GF-D8 (cell line): ENCODE data around the gene TMEM120B.
"Not testable (repeated sequence)": the region's sequence is repeated elsewhere in the genome, so short reads cannot be mapped to it uniquely, and the experiment has no call there.

Experiments used
- DNase-seq: peaks from one replicate; lab custom pipeline; 2025; lab: John Stamatoyannopoulos, UW

Gene TMEM120B

DNA sequence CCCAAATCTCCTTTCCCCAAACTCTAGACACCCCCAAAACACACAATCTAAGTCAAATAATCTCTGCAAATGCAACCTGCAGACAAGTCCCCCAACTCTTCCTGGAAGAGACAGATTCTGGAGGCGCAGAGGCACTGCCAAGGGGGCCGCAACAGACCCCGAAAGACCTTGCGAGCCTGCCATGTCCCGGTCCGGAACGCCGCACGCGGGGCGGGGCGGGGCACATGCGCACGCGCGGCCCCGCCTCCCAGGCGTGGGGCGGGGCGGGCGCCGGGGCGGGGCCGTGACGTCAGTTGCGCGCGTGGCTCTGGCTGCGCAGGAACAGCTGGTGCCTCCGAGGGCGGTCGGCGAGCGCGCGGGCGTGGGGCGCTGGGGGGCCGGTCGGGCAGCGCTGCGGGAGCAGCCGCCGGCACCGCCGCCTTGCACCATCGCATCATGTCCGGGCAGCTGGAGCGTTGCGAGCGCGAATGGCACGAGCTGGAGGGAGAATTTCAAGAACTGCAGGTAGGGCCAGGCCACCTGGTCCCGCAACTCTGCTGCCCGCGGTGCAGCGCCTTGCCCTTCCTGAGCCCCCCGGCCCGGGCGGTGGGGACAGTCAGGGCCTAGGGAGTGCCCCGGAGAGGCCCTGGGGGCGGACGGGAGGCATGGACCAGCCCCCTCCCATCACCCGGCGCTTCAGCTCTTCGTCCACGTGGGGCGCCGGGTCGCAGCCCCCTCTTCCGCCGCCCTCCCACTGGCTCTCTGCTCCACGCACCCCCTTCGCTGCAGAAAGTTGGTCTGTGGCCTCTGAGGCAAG, at the start of gene TMEM120B:
TSS of gene TMEM120B (plus strand) at position 292 of the 796 bp plus-strand sequence. CDS start at position 436, 144 bp downstream.
- peak; percentile 21 for DNase-seq

- DNase-seq, result no peak
Observed at GRCh38 chr12:121663610-121663929, 49.0 kb upstream of the TMEM120B start.

DNA sequence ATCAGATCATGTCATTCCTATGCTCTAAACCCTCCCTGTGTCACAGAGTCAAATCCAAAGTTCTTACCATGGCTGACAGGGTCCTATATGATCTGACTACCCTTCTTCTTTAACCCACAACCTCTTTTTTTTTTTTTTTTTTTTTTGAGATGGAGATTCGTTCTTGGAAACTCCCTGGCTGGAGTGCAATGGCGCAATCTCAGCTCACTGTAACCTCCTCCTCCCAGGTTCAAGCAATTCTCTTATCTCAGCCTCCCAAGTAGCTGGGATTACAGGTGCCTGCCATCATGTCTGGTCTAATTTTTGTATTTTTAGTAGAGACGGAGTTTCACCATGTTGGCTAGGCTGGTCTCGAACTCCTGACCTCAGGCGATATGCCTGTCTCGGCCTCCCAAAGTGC, 45.7 kb upstream of the TMEM120B start:
- not testable (repeated sequence) for DNase-seq

DNA sequence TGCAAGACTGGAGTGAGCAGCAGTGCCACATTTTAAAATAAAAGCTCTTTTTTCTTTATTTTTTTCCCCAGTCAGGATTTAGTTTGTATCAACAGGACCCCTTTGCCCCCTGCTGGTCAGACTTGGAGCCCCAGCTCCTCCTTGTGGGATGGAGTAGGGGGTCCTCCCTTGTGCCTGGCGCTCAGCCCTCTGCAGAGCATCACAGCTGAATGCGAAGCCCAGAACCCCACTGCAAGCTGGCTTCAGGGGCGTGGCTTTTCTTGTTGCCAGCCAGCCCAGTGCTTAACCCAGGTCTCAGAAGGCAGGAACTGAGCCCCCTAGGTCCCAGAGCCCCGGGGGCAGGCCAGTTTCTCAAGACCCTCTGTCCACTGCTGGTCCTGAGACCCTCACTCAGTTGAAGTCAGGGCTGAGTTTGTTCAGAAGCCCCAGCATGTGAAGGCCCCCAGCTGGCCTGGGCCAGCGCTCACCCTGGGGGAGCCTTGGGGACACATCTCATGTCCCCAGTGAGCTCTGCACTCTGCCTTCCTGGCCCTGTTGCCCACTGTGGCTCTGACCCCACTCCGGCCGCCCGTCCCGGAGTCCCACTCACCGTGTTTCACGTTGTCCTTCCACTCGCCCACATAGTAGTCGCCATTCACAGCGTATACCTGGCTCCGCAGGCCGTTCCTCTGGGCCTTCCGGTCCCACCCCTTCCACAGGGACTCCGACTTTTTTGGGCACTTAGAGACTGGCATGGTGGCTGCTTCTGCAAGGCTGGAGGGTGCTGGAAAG, 43.6 kb upstream of the TMEM120B start:
- DNase-seq, result no peak

DNA sequence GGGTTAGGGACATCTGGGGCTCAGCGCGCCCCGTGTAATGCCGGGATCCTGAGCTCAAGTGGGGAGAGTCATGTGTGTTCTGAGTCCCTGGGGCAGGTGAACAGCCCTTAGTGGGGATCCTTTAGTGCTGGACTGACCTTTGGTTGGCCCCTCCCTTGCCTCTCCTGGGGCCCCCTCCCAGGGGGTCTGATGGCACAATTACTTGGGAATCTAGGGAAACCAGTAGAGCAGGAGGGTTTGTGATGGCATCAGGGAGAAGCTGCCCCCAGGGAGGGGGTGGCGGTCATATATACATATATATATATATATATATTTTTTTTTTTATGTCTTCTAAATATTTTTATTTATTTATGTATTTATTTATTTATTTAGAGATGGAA, 43.0 kb upstream of the TMEM120B start, which contains the start of gene MORN3:
TSS of gene MORN3 (minus strand) at position 134 of the 380 bp plus-strand sequence. CDS start 171 bp downstream, outside the sequence.
- DNase-seq, result no peak

DNA sequence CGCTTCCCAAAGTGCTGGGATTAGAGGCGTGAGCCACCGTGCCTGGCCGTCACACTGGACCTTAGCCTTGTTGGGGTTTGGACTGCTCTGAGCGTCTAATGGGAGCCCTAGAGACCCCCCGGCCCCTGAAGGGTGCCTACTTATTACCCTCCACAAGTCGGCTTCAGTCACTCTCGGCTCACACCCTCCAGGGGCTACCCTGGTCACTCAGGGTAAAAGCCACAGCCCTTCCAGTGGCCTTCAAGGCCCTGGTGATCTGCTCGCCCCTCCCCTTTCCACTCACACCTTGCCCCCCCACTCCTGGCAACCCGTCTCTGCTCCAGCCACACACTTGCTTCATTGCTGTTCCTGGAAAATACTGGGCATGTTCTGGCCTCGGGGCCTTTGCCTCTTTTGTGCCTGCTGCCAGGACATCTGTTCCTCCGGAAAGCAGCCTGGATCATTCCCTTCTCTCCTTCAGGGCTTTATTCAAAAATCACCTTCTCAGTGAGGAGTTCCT, 39.5 kb upstream of the TMEM120B start:
- no peak for DNase-seq

GRCh38 chr12:121676190-121676589, 36.4 kb upstream of the TMEM120B start:
- DNase-seq, result no peak

DNA sequence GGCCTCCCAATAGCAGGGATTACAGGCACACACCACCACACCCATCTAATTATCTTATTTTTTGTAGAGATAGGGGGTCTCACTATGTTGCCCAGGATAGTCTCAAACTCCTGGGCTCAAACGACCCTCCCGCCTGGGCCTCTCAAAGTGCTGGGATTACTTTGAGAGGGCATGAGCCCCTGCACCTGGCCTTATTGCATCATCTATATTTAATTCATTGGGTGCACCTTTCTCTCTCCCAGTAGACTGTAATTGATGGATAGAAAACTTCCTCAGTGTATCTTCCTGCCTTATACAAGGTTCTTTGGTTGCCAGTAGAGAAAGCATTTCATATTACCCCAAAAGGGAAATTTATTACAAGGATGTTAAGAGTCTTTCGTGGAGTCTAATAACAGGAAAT, 34.2 kb upstream of the TMEM120B start:
- no peak for DNase-seq

- DNase-seq, result no peak
Observed at GRCh38 chr12:121678716-121679300, 33.7 kb upstream of the TMEM120B start.

- not testable (repeated sequence) for DNase-seq
Observed at GRCh38 chr12:121679661-121680197, 32.8 kb upstream of the TMEM120B start.

DNA sequence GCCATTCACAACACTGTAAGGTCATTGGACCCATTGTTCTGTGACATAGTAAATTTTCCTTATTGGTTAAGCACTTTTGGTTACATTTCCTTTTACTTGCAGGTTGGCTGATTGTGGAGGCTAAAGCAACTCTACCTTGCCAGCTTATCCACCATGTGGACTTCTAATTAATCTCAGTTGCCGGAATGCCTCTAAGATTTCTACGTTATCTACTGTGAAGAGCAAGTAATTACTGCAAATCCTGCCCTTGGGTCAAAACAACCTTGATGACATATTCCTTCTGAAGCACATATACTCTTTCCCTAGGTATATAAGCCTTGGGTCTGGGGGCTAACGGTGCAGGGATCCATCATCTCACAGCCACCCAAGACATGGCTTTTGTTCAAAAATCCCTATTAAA, 23.6 kb upstream of the TMEM120B start:
- no peak for DNase-seq

- DNase-seq, result no peak
Observed at GRCh38 chr12:121689430-121689829, 23.1 kb upstream of the TMEM120B start.

- DNase-seq, result not testable (repeated sequence)
Observed at GRCh38 chr12:121692744-121693143, 19.8 kb upstream of the TMEM120B start.

- no peak for DNase-seq
Observed at GRCh38 chr12:121693155-121693687, 19.3 kb upstream of the TMEM120B start.

DNA sequence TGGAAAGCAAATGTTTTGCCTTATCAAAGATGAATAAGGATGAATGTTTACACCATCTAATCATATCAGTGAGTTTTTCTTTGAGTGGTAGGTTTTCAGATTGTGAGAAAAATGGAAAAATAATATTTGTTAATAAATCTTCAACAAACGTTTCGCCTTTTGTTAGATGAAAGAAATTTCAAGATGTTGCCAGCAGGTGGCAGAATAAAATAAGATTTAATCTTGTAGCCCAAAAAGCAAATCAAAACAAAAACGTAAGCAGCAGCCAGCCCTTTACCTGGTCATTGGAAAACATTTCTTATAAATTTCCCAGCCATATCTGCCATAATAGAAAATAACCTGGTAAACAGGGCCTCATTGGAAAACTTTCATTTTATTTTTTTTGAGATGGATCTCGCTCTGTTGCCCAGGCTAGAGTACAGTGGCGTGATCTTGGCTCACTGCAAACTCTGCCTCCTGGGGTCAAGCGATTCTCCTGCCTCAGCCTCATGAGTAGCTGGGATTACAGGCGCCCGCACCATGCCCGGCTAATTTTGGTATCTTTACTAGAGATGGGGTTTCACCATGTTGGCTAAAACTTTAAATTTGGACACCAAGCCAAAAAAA, 15.4 kb upstream of the TMEM120B start:
- no peak for DNase-seq

- not testable (repeated sequence) for DNase-seq
Observed at GRCh38 chr12:121697861-121698260, 14.7 kb upstream of the TMEM120B start.

DNA sequence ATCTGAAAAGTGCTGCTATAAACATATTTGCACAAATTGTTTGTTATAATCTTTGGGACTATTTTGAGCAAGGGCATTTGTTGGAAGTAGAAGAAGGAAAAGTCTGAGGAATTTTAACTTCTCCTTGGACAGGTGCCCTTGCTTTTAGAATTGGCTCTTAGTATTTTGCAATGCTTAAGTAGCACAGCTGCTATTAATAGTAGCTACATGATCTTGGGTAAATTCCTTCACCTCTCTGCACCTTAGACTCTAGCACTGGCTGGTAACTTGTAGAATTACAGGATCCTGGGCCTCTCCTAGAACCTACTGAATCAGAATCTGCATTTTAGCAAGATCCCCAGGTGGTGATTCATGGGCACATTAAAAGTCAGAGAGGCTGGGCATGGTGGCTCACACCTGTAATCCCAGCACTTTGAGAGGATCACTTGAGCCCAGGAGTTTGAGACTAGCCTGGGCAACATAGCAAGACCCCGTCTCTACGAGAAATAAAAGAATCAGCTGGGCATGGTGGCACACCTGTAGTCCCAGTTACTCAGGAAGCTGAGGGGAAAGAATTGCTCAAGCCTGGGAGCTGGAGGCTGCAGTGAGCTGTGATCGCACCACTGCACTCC, 10.8 kb upstream of the TMEM120B start:
- DNase-seq, result no peak

GRCh38 chr12:121702944-121703343, 9.6 kb upstream of the TMEM120B start:
- no peak for DNase-seq

- no peak for DNase-seq
Observed at GRCh38 chr12:121705514-121705913, 7.0 kb upstream of the TMEM120B start.

GRCh38 chr12:121708313-121709063, 4.1 kb upstream of the TMEM120B start:
- DNase-seq, result no peak

DNA sequence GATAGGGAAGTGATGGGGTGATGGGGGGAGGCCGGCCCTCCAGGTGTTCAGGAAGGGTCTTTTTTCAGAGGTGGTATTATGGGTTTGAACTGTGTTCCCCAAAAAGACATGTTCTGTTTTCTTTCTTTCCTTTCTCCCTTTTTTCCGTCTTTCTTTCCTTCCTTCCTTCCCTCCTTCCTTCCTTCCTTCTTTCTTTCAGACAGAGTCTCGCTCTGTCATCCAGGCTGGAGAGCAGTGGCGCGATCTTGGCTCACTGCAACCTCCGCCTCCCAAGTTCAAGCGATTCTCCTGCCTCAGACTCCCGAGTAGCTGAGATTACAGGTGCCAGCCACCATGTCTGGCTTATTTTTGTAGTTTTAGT, 3.5 kb upstream of the TMEM120B start:
- not testable (repeated sequence) for DNase-seq
